SK-N-SH (cell line): Measurements from ENCODE around the gene FGD3.

Source experiments
- CTCF ChIP-seq: fragments of 200-600 bp; sonication (generic); IDR thresholded peaks from 2 replicates; pipeline ENCODE4 v1.6.1; 2017; ENCODE audit warnings: antibody characterized with exemption, mild to moderate bottlenecking, moderate library complexity
- EZH2phosphoT487 ChIP-seq: fragments of 200-600 bp; sonication (generic); IDR thresholded peaks from 2 replicates; pipeline ENCODE4 v1.6.1; 2017; ENCODE audit warnings: low read depth, mixed run types, mild to moderate bottlenecking, antibody characterized with exemption, moderate library complexity, borderline replicate concordance
- GABPA ChIP-seq: IDR thresholded peaks from 2 replicates; pipeline ENCODE4 v1.4.0; 2012; ENCODE audit warnings: low read depth, mild to moderate bottlenecking
- GATA2 ChIP-seq: sonication (generic); formaldehyde crosslinking; IDR thresholded peaks from 2 replicates; pipeline ENCODE4 v1.5.0; 2020; ENCODE audit warnings: mild to moderate bottlenecking, missing genetic modification reagents
- RAD21 ChIP-seq: IDR thresholded peaks from 2 replicates; pipeline ENCODE4 v1.6.1; 2012; ENCODE audit warnings: mild to moderate bottlenecking, low read length
- RFX5 ChIP-seq: IDR thresholded peaks from 2 replicates; pipeline ENCODE4 v1.6.1; 2012; ENCODE audit warnings: mild to moderate bottlenecking, improper control_type of control experiment, low read length
- YY1 ChIP-seq: IDR thresholded peaks from 2 replicates; pipeline ENCODE4 v1.4.0; 2012; ENCODE audit warnings: low read depth, mild to moderate bottlenecking

DNA sequence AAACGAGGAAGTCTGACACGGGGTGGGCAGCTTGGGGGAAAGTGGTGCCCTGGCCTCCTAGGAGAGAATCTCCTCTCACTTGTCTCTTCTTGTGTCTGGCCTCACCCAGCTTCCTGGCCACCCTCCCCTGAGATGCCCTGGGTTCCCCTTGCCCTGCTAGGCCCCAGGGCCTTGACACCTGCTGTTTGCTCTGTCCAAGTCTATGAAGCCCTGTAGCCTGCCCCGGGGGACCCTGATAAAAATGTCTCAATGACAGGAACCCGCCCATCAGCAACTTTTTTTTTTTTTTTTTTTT lies 76.1 kb downstream of the FGD3 start:
- TF ChIP-seq RAD21 (no peak), CTCF (no peak), RFX5 (no peak), GABPA (no peak), YY1 (no peak), GATA2 (CRISPR knock-in tag) (no peak), EZH2phosphoT487 (no peak)
